NCI-H460 (cell line): ENCODE results near the gene MLLT11. TPM values are rescaled to one million over a fixed set of nuclear protein-coding genes. Genes with fewer than 3 reads are reported as not detected.

ENCODE experiments used
- DNase-seq: peaks from one replicate; pipeline ENCODE4 v3.0.0-alpha.2; 2016; ENCODE audit warnings: low read depth; ENCODE audit errors: extremely low read depth
- polyA plus RNA-seq: library from polyadenylated mRNA; depleted of rRNA; stranded (reverse); fragments of >200 nt; gene quantifications from 2 replicates; pipeline ENCODE4 v1.2.3, GENCODE V29; 2014; cell fraction: nucleus; rRNA removed
- total RNA-seq: library from RNA; depleted of rRNA; stranded (reverse); fragments of >200 nt; shearing (Covaris generic); gene quantifications from 2 replicates; pipeline ENCODE4 v1.2.3, GENCODE V29; 2014; rRNA removed

MLLT11 gene
- 82.1 and 84.6 TPM in 2 replicates for total RNA-seq
- polyA plus RNA-seq, result 50.4 and 51.2 TPM in 2 replicates

- DNase-seq, result peak; percentile 75
Measured at GRCh38 chr1:151060007-151060656, at the start of gene MLLT11. TSS of gene MLLT11 (plus strand) at chr1:151060397. CDS start at chr1:151067225, 6,828 bp downstream.

GRCh38 chr1:151011154-151011850 lies 48.9 kb upstream of the MLLT11 start:
- no peak for DNase-seq

GRCh38 chr1:151012684-151013471 lies 47.3 kb upstream of the MLLT11 start:
- DNase-seq, result no peak

GRCh38 chr1:151013518-151013917 lies 46.7 kb upstream of the MLLT11 start:
- DNase-seq, result no peak

- peak; percentile 70 for DNase-seq
Measured at GRCh38 chr1:151024540-151025146, 35.6 kb upstream of the MLLT11 start.

- no peak for DNase-seq
Measured at GRCh38 chr1:151026460-151026859, 33.7 kb upstream of the MLLT11 start.

GRCh38 chr1:151032164-151032563 lies 28.0 kb upstream of the MLLT11 start:
- no peak for DNase-seq

- no peak for DNase-seq
Measured at GRCh38 chr1:151035167-151035566, 25.0 kb upstream of the MLLT11 start.

GRCh38 chr1:151036356-151036755 lies 23.8 kb upstream of the MLLT11 start, which contains the start of gene BNIPL:
TSS of gene BNIPL (plus strand) at chr1:151036586. CDS start at chr1:151036726, 140 bp downstream.
- no peak for DNase-seq

- DNase-seq, result no peak
Measured at GRCh38 chr1:151037032-151037431, 23.2 kb upstream of the MLLT11 start.

GRCh38 chr1:151039521-151039920 lies 20.7 kb upstream of the MLLT11 start:
- DNase-seq, result no peak

GRCh38 chr1:151043163-151043562 lies 17.0 kb upstream of the MLLT11 start:
- DNase-seq, result no peak

- peak; percentile 67 for DNase-seq
Measured at GRCh38 chr1:151047591-151047924, 12.6 kb upstream of the MLLT11 start, which contains the start of gene C1orf56. TSS of gene C1orf56 (plus strand) at chr1:151047751. CDS start at chr1:151047848, 97 bp downstream.

GRCh38 chr1:151047925-151048644 lies 12.1 kb upstream of the MLLT11 start:
- DNase-seq, result peak; percentile 62

- no peak for DNase-seq
Measured at GRCh38 chr1:151048645-151049032, 11.6 kb upstream of the MLLT11 start.

GRCh38 chr1:151049458-151049857 lies 10.7 kb upstream of the MLLT11 start:
- DNase-seq, result no peak

- no peak for DNase-seq
Measured at GRCh38 chr1:151050051-151050688, 10.0 kb upstream of the MLLT11 start.

- no peak for DNase-seq
Measured at GRCh38 chr1:151051356-151052009, 8.7 kb upstream of the MLLT11 start.

- DNase-seq, result no peak
Measured at GRCh38 chr1:151054971-151055547, 5.1 kb upstream of the MLLT11 start.
